Articular chondrocyte of knee joint (primary cell): ENCODE measurements around the gene ATP5PB. TPM values are rescaled to one million over a fixed set of nuclear protein-coding genes. Genes with fewer than 3 reads are reported as not detected.

ENCODE experiments used
- small RNA-seq: library from RNA; depleted of rRNA; stranded (forward); fragments of <200 nt; gene quantifications from one replicate; pipeline ENCODE3, GENCODE V24; 2012
- total RNA-seq: library from RNA; depleted of rRNA; stranded (reverse); fragments of >200 nt; gene quantifications from 2 replicates; pipeline ENCODE4 v1.2.3, GENCODE V29; 2012

Gene ATP5PB, protein sequence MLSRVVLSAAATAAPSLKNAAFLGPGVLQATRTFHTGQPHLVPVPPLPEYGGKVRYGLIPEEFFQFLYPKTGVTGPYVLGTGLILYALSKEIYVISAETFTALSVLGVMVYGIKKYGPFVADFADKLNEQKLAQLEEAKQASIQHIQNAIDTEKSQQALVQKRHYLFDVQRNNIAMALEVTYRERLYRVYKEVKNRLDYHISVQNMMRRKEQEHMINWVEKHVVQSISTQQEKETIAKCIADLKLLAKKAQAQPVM
- 342 and 364 TPM in 2 replicates for total RNA-seq

DNA sequence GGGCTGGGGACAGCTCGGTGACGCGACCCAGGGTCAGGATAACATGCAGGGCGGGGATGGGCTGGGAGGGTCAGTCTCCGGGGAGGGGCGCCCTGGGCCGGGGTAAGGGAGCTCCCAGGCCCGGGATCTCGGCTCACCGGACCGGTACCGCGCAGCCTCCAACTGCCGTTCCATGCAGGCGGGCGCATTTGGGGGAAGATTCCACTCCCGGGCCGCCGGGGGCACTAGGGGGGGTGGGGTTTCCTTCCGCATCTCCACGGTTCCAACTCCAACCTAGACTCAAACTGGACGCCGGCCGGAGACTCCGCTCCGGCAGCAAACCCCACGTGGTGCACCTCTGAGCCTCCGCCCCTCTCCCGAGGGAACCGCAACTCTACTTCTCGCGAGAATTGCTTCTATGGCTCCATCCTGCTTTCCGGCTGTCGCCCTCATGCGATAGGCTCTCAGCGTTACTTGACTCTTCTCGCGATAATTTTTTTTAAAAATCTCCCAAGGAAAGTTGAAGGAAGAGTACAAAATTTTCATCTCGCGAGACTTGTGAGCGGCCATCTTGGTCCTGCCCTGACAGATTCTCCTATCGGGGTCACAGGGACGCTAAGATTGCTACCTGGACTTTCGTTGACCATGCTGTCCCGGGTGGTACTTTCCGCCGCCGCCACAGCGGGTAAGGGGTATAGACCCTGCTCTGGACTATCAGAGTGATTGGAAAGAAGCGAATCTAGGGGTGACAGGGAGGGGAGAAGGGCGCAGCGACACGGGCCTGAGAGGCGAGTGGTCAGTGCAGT lies at the start of gene ATP5PB, which contains the start of gene WDR77:
Gene ATP5PB, plus strand, starts transcription at position 547 of the 785 bp plus-strand sequence. Its CDS starts 78 bp downstream, at position 625.
Gene WDR77, minus strand, starts transcription at position 339 of the 785 bp plus-strand sequence. Its CDS starts 87 bp downstream, at position 252.

DNA sequence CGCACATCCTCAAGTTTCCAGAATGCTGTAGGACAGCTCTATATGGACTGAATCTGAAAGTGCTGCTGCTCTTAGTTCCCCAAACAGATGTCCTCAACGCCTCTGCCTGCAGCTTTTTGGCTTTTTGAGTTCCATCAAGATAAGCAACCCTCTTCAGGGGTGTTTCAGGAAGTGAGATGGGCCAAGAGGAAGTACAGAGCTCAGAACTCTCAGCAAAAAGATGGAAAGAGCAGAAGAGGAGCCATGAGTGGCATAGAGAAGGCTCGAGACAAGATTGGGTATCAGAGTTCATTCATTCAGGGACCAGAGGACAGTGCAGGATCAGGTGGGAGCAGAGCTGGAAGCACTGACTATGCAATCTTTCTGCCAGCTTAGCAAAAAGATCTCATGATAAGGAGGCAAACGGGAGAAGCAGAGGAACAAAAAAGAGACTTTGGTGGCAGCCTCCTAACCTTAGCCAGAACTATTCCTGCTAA lies 54.4 kb downstream of the ATP5PB start, which contains the start of the genes ADORA3 and TMIGD3:
Gene ADORA3, minus strand, starts transcription at position 49 of the 476 bp plus-strand sequence. CDS start 279 bp downstream, outside the sequence.
Gene TMIGD3, minus strand, starts transcription at position 49 of the 476 bp plus-strand sequence. CDS start 279 bp downstream, outside the sequence.

Small RNA genes within 50 kb of the gene (small RNA-seq; reads per million reads assigned to genes)
- gene RF00019: not detected
- not detected for gene RNU6-792P

Other genes starting within 250 kb of the ATP5PB start
- gene DENND2D, start 248.8 kb upstream of the ATP5PB start, total RNA-seq: 11.5 and 12.5 TPM in 2 replicates
- 86.8 and 128 TPM in 2 replicates for gene CHI3L2, start 221.8 kb upstream of the ATP5PB start, total RNA-seq
- gene CHIA, start 158.6 kb upstream of the ATP5PB start, total RNA-seq: 0.13 TPM in 1 of 2 replicates, not detected in the other
- 0.52 and 0.76 TPM in 2 replicates for gene OVGP1, start 21.7 kb upstream of the ATP5PB start, total RNA-seq
- gene WDR77, start 208 bp upstream of the ATP5PB start, total RNA-seq: 24.8 and 26.0 TPM in 2 replicates
- gene C1orf162, start 24.5 kb downstream of the ATP5PB start, total RNA-seq: 0.22 and 0.26 TPM in 2 replicates
- not detected in 2 replicates for gene ADORA3, start 54.2 kb downstream of the ATP5PB start, total RNA-seq
- 0.13 and 0.54 TPM in 2 replicates for gene TMIGD3, start 54.2 kb downstream of the ATP5PB start, total RNA-seq
- gene RAP1A, start 170.3 kb downstream of the ATP5PB start, total RNA-seq: 33.1 and 37.1 TPM in 2 replicates